A673 (cell line): ENCODE data around the gene IL23A. TPM values are rescaled to one million over a fixed set of nuclear protein-coding genes. Genes with fewer than 3 reads are reported as not detected.

ENCODE experiments used
- BruUV-seq: library from RNA; stranded (reverse); fragments of 400-500 nt; replicated peaks from 2 replicates; lab custom pipeline; 2021; lab: Mats Ljungman, UMichigan
- CTCF ChIA-PET: fragments of 300-600 bp; sonication (Branson Sonifier 250); formaldehyde crosslinking; loops from one replicate; lab custom pipeline; 2022; ENCODE audit warnings: antibody characterized with exemption; lab: Charles Lee
- POLR2A ChIA-PET: fragments of 300-600 bp; sonication (Branson Sonifier 250); formaldehyde crosslinking; loops from one replicate; lab custom pipeline; 2022; ENCODE audit warnings: antibody characterized with exemption; ENCODE audit not compliant: low non-redundant PET; lab: Charles Lee
- DNase-seq: peaks from one replicate; pipeline ENCODE4 v3.0.0-alpha.2; 2015; ENCODE audit warnings: low spot score
- H3K27ac ChIP-seq: fragments of 200-600 bp; sonication (generic); 2 replicates; pipeline ENCODE4 v1.5.1; 2016; ENCODE audit warnings: mixed run types, low read depth, mild to moderate bottlenecking, mixed read lengths, antibody characterized with exemption, low read length; ENCODE audit not compliant: poor library complexity, severe bottlenecking
- H3K27me3 ChIP-seq: fragments of 200-600 bp; sonication (generic); replicated peaks from 2 replicates; pipeline ENCODE4 v1.6.1; 2017; ENCODE audit warnings: mixed run types, low read depth, mild to moderate bottlenecking, mixed read lengths, antibody characterized with exemption, low read length; ENCODE audit not compliant: insufficient read depth, poor library complexity
- H3K36me3 ChIP-seq: fragments of 200-600 bp; sonication (generic); 2 replicates; pipeline ENCODE4 v1.6.1; 2016; ENCODE audit warnings: mixed run types, mild to moderate bottlenecking, mixed read lengths, antibody characterized with exemption, low read length; ENCODE audit not compliant: insufficient read depth, poor library complexity, severe bottlenecking
- H3K4me1 ChIP-seq: fragments of 200-600 bp; sonication (generic); 2 replicates; pipeline ENCODE4 v1.6.1; 2017; ENCODE audit warnings: mixed run types, mild to moderate bottlenecking, mixed read lengths, antibody characterized with exemption, low read length; ENCODE audit not compliant: insufficient read depth, poor library complexity, severe bottlenecking
- H3K4me3 ChIP-seq: fragments of 200-600 bp; sonication (generic); 2 replicates; pipeline ENCODE4 v1.5.1; 2016; ENCODE audit warnings: low read depth, mixed run types, mild to moderate bottlenecking, mixed read lengths, low read length; ENCODE audit not compliant: poor library complexity, severe bottlenecking
- H3K9me3 ChIP-seq: fragments of 200-600 bp; sonication (generic); 2 replicates; pipeline ENCODE4 v1.6.1; 2016; ENCODE audit warnings: mixed run types, low read depth, mild to moderate bottlenecking, mixed read lengths, antibody characterized with exemption, low read length; ENCODE audit not compliant: poor library complexity, severe bottlenecking
- EZH2 ChIP-seq: fragments of 200-600 bp; sonication (generic); IDR thresholded peaks from 2 replicates; pipeline ENCODE4 v1.6.1; 2017; ENCODE audit warnings: borderline replicate concordance, low read depth, mild to moderate bottlenecking, mixed read lengths, antibody characterized with exemption, low read length; ENCODE audit not compliant: poor library complexity, severe bottlenecking
- intact Hi-C: fragments of 100-400 bp; cut with micrococcal nuclease; formaldehyde crosslinking; loops from one replicate; pipeline ENCODE4 v1.10.0; 2022; ENCODE audit not compliant: unreplicated experiment
- total RNA-seq: library from RNA; stranded (reverse); gene quantifications from 2 replicates; pipeline ENCODE4 v1.2.3, GENCODE V29; 2021
- TF ChIP-seq, protein P1 (sequence below): fragments of 300-800, 200-600 bp; sonication (generic); conservative IDR thresholded peaks from 2 replicates; pipeline ENCODE4 v1.5.1; 2017; ENCODE audit warnings: low read depth, mild to moderate bottlenecking, antibody characterized with exemption, low read length, moderate library complexity, mixed read lengths

The IL23A gene
- total RNA-seq, 1 experiment from 2014 or later: not detected

DNA sequence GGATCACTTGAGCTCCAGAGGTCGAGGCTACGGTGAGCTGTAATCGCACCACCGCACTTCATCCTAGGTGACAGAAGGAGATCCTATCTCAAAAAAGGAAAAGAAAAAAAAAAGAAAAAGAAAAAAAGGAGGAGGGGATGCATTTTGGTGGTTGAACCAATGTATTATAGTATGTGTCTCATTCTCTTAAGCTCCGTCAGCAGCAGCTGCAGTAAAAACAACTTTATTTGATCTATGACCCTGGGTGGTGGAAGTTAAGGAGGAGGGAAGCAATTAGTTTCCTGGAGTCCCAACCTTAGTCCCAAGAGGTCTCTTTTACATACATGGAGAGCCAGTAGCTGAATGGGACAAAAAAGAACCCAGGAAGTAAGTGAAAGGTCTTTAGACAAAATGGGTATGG lies 50.7 kb downstream of the IL23A start:
- Histone ChIP-seq H3K27me3 (no peaks in the 10 kb centered on the region), H3K4me3 (no peak overlapping the region), H3K36me3 (no peaks in the 10 kb centered on the region), H3K27ac (no peak overlapping the region), H3K4me1 (peaks cover 6% of the 10 kb centered on the region), H3K9me3 (peaks cover 4% of the 10 kb centered on the region)
- intact Hi-C loops: no loop called here
- ChIA-PET CTCF (no interaction called here), POLR2A (no interaction called here)
- TF ChIP-seq EZH2: no peak
- TF ChIP-seq, protein P1, sequence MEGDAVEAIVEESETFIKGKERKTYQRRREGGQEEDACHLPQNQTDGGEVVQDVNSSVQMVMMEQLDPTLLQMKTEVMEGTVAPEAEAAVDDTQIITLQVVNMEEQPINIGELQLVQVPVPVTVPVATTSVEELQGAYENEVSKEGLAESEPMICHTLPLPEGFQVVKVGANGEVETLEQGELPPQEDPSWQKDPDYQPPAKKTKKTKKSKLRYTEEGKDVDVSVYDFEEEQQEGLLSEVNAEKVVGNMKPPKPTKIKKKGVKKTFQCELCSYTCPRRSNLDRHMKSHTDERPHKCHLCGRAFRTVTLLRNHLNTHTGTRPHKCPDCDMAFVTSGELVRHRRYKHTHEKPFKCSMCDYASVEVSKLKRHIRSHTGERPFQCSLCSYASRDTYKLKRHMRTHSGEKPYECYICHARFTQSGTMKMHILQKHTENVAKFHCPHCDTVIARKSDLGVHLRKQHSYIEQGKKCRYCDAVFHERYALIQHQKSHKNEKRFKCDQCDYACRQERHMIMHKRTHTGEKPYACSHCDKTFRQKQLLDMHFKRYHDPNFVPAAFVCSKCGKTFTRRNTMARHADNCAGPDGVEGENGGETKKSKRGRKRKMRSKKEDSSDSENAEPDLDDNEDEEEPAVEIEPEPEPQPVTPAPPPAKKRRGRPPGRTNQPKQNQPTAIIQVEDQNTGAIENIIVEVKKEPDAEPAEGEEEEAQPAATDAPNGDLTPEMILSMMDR: no peak
- no TSS peak for BruUV-seq
- DNase-seq: no peak

Other genes starting within 250 kb of the IL23A start
- 302 and 327 TPM in 2 replicates for gene PA2G4, start 234.3 kb upstream of the IL23A start, total RNA-seq
- 3,332 and 3,475 TPM in 2 replicates for gene RPL41, start 222.3 kb upstream of the IL23A start, total RNA-seq
- 11.8 and 14.4 TPM in 2 replicates for gene ZC3H10, start 220.6 kb upstream of the IL23A start, total RNA-seq
- gene ESYT1, start 210.6 kb upstream of the IL23A start, total RNA-seq: 90.0 and 107 TPM in 2 replicates
- 180 and 181 TPM in 2 replicates for gene MYL6B, start 186.3 kb upstream of the IL23A start, total RNA-seq
- gene MYL6, start 180.5 kb upstream of the IL23A start, total RNA-seq: 690 and 789 TPM in 2 replicates
- gene SMARCC2, start 149.4 kb upstream of the IL23A start, total RNA-seq: 133 and 140 TPM in 2 replicates
- gene RNF41, start 117.0 kb upstream of the IL23A start, total RNA-seq: 48.1 and 49.5 TPM in 2 replicates
- 67.5 and 73.2 TPM in 2 replicates for gene NABP2, start 114.5 kb upstream of the IL23A start, total RNA-seq
- gene SLC39A5, start 108.8 kb upstream of the IL23A start, total RNA-seq: 0.85 TPM in 1 of 2 replicates, not detected in the other
- gene ANKRD52, start 80.5 kb upstream of the IL23A start, total RNA-seq: 74.6 and 74.7 TPM in 2 replicates
- 13.6 and 17.0 TPM in 2 replicates for gene COQ10A, start 71.9 kb upstream of the IL23A start, total RNA-seq
- 412 and 448 TPM in 2 replicates for gene CS, start 38.6 kb upstream of the IL23A start, total RNA-seq
- 162 and 166 TPM in 2 replicates for gene CNPY2, start 22.9 kb upstream of the IL23A start, total RNA-seq
- gene PAN2, start 4.9 kb upstream of the IL23A start, total RNA-seq: 46.3 and 64.9 TPM in 2 replicates
- 41.0 and 51.1 TPM in 2 replicates for gene STAT2, start 21.2 kb downstream of the IL23A start, total RNA-seq
- not detected in 2 replicates for gene APOF, start 24.0 kb downstream of the IL23A start, total RNA-seq
- gene TIMELESS, start 110.5 kb downstream of the IL23A start, total RNA-seq: 71.4 and 75.9 TPM in 2 replicates
- not detected in 2 replicates for gene MIP, start 115.8 kb downstream of the IL23A start, total RNA-seq
- gene SPRYD4, start 129.7 kb downstream of the IL23A start, total RNA-seq: 4.7 and 5.1 TPM in 2 replicates
- gene GLS2, start 149.3 kb downstream of the IL23A start, total RNA-seq: 0.24 TPM in 1 of 2 replicates, not detected in the other
- 29.7 and 37.5 TPM in 2 replicates for gene RBMS2, start 182.9 kb downstream of the IL23A start, total RNA-seq